OCI-LY7 (cell line): ENCODE results near the gene SV2C.

Source experiments
- EZH2phosphoT487 ChIP-seq: fragments of 200-600 bp; sonication (generic); IDR thresholded peaks from 2 replicates; pipeline ENCODE4 v1.6.1; 2018; ENCODE audit warnings: low read depth, borderline replicate concordance, mild to moderate bottlenecking, mixed run types, antibody characterized with exemption, low read length, moderate library complexity, mixed read lengths
- TF ChIP-seq, protein P1 (sequence below): fragments of 200-600 bp; sonication (generic); conservative IDR thresholded peaks from 2 replicates; pipeline ENCODE4 v1.5.1; 2014; ENCODE audit warnings: mild to moderate bottlenecking, antibody characterized with exemption, low read length, moderate library complexity, mixed read lengths

DNA sequence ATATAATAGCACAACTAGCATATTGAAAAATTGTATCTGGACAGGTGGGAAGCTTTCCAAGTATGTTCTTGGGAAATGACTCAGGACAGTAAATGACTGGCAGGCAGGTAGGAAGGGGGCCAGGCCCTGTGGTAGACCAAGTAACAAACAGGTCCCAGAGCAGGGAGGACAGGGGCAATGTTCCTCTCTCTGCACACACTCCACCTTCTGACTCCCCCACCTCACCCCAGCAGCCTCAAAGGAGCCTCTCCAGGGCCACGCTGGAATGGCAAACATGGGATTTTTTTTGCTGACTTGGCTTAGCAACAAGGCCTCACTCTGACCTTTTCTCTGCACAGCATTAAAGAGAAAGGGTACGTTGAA lies 288.8 kb downstream of the SV2C start:
- TF ChIP-seq, protein P1, sequence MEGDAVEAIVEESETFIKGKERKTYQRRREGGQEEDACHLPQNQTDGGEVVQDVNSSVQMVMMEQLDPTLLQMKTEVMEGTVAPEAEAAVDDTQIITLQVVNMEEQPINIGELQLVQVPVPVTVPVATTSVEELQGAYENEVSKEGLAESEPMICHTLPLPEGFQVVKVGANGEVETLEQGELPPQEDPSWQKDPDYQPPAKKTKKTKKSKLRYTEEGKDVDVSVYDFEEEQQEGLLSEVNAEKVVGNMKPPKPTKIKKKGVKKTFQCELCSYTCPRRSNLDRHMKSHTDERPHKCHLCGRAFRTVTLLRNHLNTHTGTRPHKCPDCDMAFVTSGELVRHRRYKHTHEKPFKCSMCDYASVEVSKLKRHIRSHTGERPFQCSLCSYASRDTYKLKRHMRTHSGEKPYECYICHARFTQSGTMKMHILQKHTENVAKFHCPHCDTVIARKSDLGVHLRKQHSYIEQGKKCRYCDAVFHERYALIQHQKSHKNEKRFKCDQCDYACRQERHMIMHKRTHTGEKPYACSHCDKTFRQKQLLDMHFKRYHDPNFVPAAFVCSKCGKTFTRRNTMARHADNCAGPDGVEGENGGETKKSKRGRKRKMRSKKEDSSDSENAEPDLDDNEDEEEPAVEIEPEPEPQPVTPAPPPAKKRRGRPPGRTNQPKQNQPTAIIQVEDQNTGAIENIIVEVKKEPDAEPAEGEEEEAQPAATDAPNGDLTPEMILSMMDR, result no peak
- no peak for TF ChIP-seq EZH2phosphoT487
